ENCODE results near the gene JMJD1C. TPM values are rescaled to one million over a fixed set of nuclear protein-coding genes. Genes with fewer than 3 reads are reported as not detected.
"Not testable (repeated sequence)": the region's sequence is repeated elsewhere in the genome, so short reads cannot be mapped to it uniquely, and the experiment has no call there.

Gene JMJD1C
- total RNA-seq, 4 donors from 2014 or later = 76.2 to 150 (median 101) TPM

DNA sequence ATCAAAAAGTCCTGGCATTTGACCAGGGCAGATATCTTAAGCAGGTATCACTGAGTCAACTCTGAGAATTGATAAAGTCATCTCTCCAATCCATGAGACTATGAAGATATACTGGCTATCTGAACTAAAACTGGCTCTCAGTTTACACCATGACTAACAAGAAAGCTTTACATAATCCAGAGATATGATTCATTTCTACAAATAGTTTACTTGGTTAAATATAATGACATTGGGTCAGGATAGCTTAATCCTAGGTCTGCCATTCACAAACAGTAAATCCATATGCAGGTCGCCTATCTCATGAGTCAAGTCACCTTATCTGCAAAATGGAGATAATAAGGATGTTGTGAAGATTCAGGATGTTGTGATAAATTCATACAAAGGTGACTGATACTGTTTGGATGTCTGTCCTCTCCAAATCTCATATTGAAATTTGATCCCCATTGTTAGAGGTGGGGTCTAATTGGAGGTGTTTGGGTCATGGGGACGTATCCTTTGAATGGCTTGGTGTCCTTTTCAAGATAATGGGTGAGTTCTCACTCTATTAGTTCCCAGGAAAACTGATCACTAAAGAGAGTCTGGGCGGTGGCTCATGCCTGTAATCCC is 117.4 kb downstream of the JMJD1C start:
- Histone ChIP-seq H3K4me1 (no peaks in the 10 kb centered on the region), H3K27me3 (no peaks in the 10 kb centered on the region), H3K36me3 (no peaks in the 10 kb centered on the region), H3K4me3 (no peak overlapping the region), H3K27ac (no peak overlapping the region), H3K9me3 (no peaks in the 10 kb centered on the region)
- ATAC-seq = no peak
- TF ChIP-seq POLR2AphosphoS5 (IDR thresholded peaks at IDR 0.05) = no peak
- no peak for TF ChIP-seq POLR2A (IDR thresholded peaks at IDR 0.05)
- no peak for TF ChIP-seq EP300 (IDR thresholded peaks at IDR 0.05)
- TF ChIP-seq, protein P1, sequence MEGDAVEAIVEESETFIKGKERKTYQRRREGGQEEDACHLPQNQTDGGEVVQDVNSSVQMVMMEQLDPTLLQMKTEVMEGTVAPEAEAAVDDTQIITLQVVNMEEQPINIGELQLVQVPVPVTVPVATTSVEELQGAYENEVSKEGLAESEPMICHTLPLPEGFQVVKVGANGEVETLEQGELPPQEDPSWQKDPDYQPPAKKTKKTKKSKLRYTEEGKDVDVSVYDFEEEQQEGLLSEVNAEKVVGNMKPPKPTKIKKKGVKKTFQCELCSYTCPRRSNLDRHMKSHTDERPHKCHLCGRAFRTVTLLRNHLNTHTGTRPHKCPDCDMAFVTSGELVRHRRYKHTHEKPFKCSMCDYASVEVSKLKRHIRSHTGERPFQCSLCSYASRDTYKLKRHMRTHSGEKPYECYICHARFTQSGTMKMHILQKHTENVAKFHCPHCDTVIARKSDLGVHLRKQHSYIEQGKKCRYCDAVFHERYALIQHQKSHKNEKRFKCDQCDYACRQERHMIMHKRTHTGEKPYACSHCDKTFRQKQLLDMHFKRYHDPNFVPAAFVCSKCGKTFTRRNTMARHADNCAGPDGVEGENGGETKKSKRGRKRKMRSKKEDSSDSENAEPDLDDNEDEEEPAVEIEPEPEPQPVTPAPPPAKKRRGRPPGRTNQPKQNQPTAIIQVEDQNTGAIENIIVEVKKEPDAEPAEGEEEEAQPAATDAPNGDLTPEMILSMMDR (IDR thresholded peaks at IDR 0.05) = no peak
- 78 to 100% methylated on average over 2 to 3 of the region's 3 CpGs for WGBS, 2 donors (ENCODE audit: low coverage in 1 of 2)

DNA sequence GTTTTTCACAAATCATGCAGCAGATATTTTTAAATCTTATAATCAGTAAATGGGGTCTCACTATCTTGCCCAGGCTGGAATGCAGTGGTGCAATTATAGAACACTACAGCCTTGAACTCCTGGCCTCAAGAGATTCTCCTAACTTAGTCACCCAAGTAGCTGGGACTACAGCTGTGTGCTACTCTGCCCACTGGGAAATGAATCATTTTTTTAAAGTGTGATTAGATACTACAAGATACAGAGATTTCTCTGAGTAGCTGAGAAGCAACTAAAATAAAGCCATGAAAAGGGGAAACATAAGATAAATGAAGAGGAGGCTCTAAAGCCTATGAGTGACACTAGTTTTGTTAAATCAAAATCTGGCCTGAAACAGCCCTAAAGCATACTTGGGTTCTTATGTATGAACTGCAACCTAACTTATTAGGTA is 119.7 kb downstream of the JMJD1C start:
- Histone ChIP-seq H3K27ac (no peak overlapping the region), H3K27me3 (no peaks in the 10 kb centered on the region), H3K9me3 (no peaks in the 10 kb centered on the region), H3K4me3 (no peak overlapping the region), H3K4me1 (no peaks in the 10 kb centered on the region), H3K36me3 (no peaks in the 10 kb centered on the region)
- TF ChIP-seq, protein P1 (IDR thresholded peaks at IDR 0.05) = no peak
- TF ChIP-seq EP300 (IDR thresholded peaks at IDR 0.05) (no peak), POLR2AphosphoS5 (IDR thresholded peaks at IDR 0.05) (no peak), POLR2A (IDR thresholded peaks at IDR 0.05) (no peak)
- no peak for ATAC-seq

DNA sequence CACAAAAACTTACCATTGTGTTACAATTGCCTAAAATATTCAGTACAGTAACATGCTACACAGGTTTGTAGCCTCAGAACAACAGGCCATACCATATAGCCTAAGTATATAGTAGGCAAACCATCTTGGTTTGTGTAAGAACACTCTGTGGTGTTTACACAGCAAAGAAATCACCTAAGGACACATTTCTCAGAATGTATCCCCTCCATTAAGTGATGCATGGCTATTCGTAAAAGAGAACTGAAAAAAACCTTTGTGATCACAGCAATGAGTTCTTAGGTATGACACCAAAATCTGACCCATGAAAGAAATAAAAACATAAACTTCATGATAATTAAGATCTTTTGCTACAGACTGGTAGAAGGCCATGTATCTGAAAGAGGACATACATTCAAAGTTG is 121.5 kb downstream of the JMJD1C start:
- no peak overlapping the region for H3K4me3 ChIP-seq
- H3K4me1 ChIP-seq = no peaks in the 10 kb centered on the region
- ATAC-seq = no peak
- 82 to 100% methylated on average over 1 of the region's 1 CpG for WGBS, 2 donors (ENCODE audit: low coverage in 1 of 2)
- H3K36me3 ChIP-seq = no peaks in the 10 kb centered on the region
- H3K9me3 ChIP-seq = no peaks in the 10 kb centered on the region
- H3K27me3 ChIP-seq = no peaks in the 10 kb centered on the region
- TF ChIP-seq EP300 (IDR thresholded peaks at IDR 0.05) (no peak), POLR2AphosphoS5 (IDR thresholded peaks at IDR 0.05) (no peak), POLR2A (IDR thresholded peaks at IDR 0.05) (no peak)
- TF ChIP-seq, protein P1 (IDR thresholded peaks at IDR 0.05) = no peak
- H3K27ac ChIP-seq = no peak overlapping the region

DNA sequence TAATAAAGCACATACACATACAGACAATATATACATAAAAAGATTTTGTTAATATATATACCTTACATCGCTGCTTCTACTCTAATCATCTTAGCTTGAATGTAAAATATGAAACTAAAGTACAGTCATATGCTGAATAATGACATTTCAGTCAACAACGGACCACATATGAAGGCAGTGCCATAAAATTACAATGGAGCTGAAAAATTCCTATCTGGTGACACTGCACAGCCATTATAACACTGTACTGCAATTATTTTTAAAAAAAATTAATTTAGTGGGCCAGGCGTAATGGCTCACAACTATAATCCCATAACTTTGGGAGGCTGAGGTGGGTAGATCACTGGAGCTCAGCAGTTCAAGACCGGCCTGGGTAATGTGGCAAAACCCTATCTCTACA is 122.3 kb downstream of the JMJD1C start:
- Histone ChIP-seq H3K4me1 (no peaks in the 10 kb centered on the region), H3K27ac (no peak overlapping the region), H3K9me3 (no peaks in the 10 kb centered on the region), H3K27me3 (no peaks in the 10 kb centered on the region), H3K36me3 (no peaks in the 10 kb centered on the region), H3K4me3 (no peak overlapping the region)
- no peak for ATAC-seq
- TF ChIP-seq POLR2AphosphoS5 (IDR thresholded peaks at IDR 0.05) (no peak), EP300 (IDR thresholded peaks at IDR 0.05) (no peak), POLR2A (IDR thresholded peaks at IDR 0.05) (no peak)
- TF ChIP-seq, protein P1 (IDR thresholded peaks at IDR 0.05) = no peak
- 93 to 98% methylated on average over 3 to 4 of the region's 4 CpGs for WGBS, 2 donors (ENCODE audit: low coverage in 1 of 2)

DNA sequence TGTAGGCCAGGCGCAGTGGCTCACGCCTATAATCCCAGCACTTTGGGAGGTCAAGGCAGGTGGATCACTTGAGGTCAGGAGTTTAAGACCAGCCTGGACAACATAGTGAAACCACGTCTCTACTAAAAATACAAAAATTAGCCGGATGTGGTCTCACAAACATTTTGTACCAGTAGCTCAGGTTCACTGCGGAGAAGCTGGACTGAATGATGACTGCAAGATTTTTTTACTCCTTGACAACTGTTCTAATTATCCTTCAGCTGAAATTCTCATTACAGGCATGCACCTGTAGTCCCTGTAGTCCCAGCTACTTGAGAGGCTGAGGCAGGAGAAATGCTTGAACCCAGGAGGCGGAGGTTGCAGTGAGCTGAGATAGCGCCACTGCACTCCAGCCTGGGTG is 126.1 kb downstream of the JMJD1C start:
- not testable (repeated sequence) for H3K4me1 ChIP-seq, H3K27ac ChIP-seq, H3K27me3 ChIP-seq, H3K9me3 ChIP-seq, H3K36me3 ChIP-seq, H3K4me3 ChIP-seq, ATAC-seq
- 94 to 95% methylated on average over 4 to 7 of the region's 7 CpGs for WGBS, 2 donors (ENCODE audit: low coverage in 1 of 2)
